GM18870 (cell line): ENCODE results near the gene KDELR1.

Source experiments
- ATAC-seq: cut with Tn5 transposase; IDR thresholded peaks from one replicate; pipeline ENCODE4 v1.9.1; 2021; ENCODE audit warnings: moderate library complexity; ENCODE audit not compliant: unreplicated experiment

KDELR1 gene

DNA sequence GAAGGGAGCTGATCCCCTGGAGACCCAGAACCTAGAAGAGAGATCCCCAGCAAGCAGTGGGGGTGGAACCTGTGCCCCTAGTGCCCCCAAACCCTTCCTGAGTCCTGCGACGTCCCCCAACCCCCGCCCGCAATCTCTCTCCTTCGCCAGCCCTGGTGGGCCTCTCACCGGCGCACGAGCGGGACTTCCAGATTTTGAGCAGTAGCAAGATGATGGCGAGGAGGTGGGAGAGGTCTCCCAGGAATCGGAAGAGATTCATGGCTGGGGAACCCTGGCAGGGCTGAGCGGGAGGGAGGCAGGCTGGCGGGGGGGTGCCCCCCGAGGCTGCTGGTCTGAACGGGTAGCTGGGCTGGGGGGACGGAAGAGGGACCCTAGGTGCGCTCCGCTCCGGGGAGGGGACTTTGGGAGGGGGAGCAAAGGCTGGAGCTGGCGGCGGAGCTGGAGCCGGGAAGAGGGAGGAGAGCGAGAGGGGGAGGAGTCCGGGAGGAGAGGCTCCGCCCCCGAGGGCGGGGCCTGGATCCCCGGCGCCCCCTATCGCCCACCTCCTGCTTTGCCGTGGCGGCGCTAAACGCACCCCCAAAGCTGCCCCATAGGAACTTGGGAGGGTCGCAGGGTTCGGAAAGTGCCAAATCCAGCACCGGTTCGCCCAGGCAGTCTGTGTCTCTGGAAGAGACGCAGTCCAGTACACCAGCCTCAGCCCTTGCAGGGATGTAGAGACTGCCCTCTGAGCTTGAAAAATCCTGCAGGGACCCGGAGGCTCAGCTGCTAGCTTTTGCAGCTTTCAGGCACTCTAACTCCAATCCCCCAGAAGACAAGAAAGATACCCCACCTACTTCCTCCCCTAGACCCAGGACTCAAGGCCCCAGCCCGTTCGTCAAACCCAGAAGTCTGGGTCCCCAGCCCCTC is at the start of gene KDELR1:
Gene KDELR1, minus strand, starts transcription at position 452 of the 906 bp plus-strand sequence. Its CDS starts 193 bp downstream, at position 259.
- no peak for ATAC-seq

DNA sequence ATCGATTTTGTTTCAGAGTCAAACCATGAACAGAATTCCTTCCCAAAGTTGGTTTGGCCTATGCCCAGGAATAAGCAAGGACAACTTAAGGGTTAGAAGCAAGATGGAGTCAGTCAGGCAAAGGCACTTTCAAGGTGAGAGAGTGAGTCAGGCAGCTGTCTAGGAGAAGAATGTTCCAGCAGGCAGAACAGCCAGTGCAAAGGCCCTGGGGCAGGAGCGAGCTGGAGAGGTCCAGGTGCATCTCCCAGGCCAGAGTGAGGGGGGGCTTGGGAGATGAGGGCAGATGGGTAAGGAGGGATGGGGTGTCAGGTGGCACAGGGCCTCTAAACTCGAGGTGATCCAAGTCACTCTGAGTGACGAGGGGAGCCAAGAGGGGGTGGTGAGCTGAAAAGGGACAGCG is 45.2 kb upstream of the KDELR1 start:
- ATAC-seq = no peak

DNA sequence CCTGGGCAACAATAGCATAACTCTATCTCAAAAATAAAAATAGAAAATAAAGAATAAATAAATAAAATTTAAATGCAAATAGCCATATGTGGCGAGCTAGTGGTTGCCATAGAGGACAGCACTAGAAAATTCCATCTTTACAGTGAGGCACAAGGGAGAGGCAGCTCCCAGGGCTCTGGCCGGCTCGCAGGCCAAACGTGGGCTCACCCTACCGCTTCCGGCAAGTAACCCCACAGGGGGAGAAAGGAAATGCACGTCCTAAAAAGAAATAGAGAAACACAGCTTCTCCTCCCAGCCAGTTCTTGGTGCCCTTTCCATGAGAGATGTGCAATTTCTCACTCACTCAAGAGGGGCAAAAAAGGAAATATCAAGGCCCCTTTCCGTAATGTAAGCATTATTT is 42.0 kb upstream of the KDELR1 start:
- no peak for ATAC-seq

DNA sequence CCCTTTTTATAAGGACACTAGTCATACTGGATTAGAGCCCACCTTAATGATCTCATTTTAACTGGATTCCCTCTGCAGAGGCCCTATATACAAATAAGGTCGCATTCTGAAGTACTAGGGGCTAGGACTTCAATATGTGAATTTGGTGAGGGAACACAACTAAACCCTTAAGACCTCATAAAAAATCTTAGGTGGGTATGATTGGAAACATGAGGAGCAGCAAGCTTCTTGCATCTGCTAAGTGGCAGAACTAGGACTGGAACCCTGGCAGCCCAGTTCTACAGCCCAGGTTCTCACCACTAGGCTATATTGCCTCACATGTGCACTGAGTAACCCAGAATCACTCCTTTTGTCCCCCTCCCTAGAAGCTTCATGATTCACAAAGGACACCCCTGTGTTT is 37.3 kb upstream of the KDELR1 start:
- no peak for ATAC-seq

DNA sequence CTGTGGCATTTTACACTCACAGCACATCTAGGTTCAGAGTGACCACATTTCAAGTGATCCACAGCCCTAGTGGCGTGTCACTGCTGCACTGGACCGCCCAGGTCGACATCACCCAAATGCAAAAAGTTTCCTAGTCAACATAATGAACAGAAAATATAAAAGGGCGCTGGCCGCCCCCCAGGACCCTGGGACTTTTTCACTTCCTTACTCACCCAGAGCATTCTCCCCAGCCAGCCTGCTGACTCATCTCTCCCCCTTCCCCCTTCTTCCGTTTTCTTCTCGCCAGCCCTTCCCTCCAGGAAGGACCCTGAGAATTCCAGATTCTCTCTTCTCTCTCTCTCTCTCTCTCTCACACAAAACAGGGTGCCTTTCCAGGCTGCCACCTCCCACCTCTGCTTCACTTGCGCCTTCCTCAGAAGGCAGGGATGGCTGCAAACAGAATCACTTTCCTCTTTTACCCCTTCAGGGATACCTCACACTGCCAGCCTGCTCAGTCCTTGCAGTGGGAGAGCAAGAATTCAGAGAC is 33.4 kb upstream of the KDELR1 start:
- no peak for ATAC-seq

DNA sequence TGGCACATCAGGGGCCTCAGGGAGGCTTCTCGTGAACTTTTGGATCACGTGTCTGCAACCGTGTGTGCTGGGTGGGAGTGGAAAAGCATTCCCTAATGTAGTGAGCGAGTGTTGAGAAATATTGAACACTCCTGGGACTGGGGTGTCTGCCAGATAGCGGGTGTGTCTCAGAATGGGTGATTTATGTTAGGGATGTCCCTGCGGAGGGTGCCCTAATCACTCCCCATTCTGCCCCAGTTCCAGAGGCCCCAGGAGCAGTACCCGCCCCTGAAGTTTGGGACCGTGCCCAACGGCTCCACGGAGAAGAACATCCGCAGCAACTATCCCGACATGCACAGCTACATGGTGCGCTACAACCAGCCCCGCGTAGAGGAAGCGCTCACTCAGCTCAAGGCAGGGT is 30.2 kb upstream of the KDELR1 start:
- no peak for ATAC-seq

DNA sequence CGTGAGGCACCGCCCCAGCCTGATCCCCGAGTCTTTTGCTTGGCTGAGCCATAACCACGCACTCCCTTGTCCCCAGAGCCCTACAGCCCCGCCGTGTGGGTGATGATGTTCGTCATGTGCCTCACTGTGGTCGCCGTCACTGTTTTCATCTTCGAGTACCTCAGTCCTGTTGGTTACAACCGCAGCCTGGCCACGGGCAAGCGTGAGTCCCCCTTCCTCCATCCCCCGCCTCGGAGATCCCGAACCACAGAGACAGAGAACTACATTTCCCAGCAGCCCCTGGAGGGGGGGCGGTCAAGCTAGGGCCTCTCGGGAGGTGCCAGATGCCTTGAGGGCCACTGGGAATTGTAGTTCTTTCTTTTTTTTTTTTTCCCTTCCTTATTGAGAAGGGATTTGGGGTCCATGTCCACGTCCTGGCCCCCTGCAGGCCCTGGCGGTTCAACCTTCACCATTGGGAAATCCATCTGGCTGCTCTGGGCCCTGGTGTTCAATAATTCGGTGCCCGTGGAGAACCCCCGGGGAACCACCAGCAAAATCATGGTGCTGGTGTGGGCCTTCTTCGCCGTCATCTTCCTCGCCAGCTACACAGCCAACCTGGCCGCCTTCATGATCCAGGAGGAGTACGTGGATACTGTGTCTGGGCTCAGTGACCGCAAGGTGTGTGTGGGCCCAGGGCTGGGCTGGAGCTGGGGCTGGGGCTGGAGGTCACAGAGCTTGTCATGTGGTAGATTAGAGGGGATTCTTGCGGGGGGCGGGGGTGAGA is 28.0 kb upstream of the KDELR1 start:
- no peak for ATAC-seq

DNA sequence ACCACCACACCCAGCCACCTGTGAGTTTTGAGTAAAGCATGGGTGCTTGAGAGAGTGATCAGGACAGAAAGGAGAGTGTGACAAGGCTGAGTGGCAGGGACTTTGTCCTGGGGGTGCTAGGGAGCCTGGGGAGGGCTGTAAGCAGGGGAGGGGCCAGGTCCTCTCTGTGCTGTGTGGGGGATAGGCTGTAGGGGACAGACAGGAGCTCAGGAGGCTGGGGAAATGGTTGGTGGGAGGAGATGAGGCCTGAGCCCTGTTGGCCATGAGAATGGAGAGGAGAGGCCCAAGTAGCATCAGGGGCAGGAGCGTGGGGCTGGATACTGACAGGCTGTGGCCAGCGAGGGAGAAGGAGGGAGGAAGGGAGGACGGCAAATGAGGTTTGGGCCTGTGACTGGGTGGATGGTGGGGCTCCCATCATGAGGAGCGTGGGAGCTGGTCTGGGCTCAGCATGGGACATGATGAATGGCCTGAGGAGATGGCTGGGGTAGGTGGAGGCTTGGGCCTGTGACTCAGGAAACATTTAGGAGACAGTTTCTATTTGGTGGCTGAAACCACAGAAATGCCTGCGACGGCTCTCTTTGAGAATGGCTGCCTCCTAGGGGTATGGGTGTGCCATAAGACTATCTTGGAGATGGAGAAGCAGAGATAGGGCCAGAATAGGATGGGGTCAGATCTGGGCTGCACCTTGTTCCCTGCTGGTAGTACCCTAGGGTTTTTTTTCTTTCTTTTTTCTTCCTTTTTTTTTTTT is 27.1 kb upstream of the KDELR1 start:
- ATAC-seq = no peak

DNA sequence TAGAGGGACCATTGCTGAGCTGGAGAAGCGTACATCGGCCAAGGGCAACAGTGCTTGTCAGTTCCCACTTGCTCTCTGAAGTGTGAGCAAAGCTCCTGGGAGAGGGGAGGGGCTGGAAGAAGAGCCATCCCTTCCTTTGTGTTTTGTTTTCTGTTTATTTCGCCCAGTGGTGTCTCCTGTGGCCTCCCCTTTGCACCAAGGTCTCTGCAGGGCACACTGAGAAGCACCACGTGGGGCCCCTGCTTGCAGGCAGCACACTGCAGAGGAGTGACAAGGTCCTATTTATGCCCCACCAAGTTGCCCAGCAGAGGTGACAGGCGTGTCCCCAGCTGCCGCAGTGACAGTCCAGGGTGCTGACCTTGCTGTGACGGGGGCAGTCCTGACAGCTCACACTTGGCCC is 26.1 kb upstream of the KDELR1 start:
- ATAC-seq = no peak

DNA sequence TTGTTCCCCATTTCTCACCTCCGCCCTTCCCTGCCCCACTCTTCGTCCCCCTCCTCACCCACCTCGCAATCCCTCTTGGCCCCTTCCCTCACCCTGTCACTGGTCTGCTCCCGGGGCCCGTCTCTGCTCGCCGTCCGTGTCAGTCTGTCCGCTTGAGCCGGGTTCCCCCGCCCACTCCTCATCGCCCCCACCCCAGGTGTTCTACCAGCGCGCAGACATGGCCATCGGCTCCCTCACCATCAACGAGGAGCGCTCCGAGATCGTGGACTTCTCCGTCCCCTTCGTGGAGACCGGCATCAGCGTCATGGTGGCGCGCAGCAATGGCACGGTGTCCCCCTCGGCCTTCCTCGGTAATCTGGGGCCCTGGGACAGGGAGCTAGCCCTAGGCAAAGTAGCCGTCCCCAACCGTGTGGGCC is 24.5 kb upstream of the KDELR1 start:
- ATAC-seq = no peak

DNA sequence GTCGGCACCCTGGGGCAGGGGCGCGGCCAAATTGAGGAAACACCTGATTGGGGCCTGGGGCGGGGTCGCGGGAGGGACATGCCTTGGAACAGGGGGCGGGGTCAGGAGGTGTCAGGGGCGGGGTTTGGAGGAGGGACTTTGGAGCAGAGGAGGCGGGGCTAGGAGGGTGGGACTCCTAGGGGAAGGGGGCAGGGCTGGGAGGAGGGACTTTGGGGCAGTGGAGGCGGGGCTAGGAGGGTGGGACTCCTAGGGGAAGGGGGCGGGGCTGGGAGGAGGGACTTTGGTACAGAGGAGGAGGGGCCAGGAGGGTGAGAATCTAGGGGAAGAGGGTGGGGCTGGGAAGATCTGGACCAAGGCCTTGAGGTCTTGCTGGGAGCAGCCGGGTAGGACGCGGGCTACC is 24.0 kb upstream of the KDELR1 start:
- no peak for ATAC-seq

DNA sequence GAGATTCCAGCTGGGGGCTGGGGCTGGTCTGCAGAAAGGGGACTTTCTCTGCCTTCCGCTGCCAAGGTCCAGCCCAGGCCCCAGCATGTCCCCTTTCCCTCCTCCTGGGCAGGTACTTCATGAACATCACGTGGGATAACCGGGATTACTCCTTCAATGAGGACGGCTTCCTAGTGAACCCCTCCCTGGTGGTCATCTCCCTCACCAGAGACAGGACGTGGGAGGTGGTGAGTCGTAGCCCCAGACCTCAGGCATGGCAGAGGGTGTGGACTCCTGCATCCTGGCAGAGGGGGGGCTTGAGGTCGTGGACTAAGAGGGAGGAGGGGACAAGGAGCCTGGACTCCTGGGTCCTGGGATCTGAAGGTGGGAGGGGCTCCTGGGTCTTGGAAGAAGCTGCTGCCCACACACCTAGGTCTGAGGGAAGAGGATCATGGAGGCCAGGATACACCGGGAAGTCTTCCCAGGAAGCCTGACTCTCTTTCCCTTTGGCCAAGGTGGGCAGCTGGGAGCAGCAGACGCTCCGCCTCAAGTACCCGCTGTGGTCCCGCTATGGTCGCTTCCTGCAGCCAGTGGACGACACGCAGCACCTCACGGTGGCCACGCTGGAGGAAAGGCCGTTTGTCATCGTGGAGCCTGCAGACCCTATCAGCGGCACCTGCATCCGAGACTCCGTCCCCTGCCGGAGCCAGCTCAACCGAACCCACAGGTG is 22.7 kb upstream of the KDELR1 start:
- ATAC-seq = no peak

DNA sequence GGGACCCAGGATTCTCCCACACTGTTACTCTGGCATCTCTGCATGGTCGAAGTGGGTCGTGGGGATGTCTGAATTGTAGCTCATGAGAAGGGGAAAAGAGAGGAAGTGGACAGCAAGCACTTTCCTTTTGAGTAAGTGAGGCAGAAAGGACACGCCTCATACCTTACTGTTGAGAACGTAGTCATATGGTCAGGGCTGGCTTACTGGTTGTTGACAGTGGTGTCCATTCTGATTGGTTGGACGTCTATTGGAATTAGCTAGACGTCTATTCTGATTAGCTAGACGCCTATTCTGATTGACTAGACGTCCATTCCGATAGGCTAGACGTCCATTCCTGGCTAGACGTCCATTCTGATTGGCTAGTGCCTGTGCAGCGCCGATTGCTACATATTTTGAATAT is 14.5 kb upstream of the KDELR1 start:
- ATAC-seq = no peak

DNA sequence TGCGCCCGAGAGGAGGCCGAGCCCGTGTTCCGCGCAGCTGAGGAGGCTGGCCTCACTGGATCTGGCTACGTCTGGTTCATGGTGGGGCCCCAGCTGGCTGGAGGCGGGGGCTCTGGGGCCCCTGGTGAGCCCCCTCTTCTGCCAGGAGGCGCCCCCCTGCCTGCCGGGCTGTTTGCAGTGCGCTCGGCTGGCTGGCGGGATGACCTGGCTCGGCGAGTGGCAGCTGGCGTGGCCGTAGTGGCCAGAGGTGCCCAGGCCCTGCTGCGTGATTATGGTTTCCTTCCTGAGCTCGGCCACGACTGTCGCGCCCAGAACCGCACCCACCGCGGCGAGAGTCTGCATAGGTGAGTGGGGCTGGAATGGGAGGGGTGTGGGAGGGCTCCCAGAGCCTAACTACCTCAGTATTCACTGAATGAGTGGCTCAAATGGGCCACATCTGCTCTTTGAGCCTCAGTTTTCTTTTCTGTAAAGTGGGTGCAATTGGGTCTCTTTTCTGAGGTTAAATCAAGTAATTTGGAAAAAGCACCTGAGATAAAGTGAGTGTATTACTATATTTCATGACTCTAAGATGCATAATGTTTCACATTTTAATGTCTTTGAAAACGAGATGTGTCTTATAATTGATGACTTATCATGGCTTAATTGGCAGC is 13.8 kb upstream of the KDELR1 start:
- ATAC-seq = no peak

DNA sequence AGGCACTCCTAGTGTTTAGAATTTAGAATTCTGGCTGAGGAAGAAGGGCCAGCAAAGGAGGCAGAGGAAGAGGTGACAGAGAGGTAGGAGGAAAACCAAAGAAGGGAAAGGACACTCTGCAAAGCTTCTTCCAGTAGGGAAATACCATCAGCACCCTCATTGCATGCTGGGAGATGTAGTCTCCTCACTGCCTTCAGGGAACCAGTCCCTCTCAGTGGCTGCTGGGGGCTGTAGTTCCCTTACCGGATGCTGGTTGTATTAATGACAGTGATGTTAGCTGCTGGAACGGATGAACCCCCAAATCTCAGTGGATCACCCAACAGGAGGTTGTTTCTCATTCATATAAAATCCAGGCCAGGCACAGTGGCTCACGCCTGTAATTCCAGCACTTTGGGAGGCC is 12.3 kb upstream of the KDELR1 start:
- ATAC-seq = no peak

DNA sequence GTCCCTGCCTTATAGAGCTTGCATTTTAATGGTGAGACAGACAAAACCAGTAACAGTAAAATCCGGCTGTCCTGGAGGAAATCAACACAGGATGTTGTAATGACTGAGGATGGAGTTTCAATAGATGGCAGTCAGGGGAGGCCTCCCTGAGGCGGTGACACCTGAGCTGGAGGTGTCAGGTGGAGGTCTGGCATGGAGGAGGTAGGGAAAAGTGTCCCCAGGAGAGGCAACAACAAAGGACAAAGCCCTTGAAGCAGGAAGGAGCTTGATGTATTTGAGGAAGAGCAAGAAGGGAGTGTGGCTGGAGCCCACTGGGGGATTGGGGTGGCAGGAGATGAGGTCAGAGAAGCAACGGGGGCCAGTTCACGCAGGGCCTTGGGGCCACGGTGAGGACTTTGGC is 9.9 kb upstream of the KDELR1 start:
- ATAC-seq = no peak

DNA sequence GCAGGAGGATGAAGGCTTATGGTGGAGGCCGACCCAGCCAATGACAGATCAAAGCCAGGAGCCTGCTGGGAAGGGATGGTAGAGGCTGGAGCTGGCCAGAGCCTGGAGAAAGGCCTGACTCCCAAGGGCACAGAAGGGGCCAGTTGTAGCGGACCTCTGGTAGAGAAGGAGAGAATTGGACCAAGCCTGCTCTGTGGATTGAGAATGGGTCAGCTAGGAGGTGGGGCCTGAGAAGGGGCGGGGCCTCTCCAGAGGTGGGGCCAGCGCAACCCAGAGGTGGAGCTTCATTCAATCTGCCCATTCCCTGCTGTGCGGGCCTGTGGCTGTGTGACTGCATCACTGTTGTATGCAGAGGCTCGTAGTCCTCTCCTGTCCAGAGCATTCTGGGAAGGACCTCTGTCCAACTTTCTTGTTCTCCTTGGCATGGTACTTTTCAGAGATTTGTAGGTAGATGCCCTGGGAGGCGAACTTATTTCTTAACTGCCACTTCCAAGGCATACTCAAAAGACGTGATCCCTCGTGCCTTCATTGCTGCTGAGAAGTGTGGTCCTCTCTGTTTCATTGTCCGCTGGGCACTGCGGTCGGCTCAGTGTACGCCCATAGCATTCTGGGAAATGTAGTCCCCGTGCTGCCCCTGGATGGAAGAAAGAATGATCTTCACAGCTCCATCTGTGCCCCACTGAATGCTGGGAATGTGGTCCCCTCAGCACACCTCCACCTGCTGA is 8.8 kb upstream of the KDELR1 start:
- ATAC-seq = no peak

DNA sequence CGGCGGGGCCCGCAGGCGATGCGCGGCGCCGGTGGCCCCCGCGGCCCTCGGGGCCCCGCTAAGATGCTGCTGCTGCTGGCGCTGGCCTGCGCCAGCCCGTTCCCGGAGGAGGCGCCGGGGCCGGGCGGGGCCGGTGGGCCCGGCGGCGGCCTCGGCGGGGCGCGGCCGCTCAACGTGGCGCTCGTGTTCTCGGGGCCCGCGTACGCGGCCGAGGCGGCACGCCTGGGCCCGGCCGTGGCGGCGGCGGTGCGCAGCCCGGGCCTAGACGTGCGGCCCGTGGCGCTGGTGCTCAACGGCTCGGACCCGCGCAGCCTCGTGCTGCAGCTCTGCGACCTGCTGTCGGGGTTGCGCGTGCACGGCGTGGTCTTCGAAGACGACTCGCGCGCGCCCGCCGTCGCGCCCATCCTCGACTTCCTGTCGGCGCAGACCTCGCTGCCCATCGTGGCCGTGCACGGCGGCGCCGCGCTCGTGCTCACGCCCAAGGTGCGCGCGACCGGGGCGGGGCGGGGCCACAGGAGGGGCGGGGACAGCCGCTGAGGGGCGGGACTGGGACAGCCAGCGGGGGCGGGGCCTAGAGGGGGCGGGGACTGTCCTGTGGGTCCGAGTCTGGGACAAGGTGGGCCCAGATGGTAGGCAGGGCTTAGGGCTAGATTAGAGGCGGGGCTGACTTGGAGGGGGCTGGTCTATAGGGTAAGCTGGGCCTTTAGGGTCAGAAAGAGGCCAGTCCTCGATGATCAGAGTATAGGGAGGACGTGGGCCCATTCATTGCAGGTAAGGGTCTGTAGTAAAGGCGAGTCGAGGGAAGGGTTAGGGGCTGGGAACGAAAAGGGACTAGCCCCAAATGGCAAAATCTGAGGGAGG is 7.3 kb upstream of the KDELR1 start:
- ATAC-seq = no peak

DNA sequence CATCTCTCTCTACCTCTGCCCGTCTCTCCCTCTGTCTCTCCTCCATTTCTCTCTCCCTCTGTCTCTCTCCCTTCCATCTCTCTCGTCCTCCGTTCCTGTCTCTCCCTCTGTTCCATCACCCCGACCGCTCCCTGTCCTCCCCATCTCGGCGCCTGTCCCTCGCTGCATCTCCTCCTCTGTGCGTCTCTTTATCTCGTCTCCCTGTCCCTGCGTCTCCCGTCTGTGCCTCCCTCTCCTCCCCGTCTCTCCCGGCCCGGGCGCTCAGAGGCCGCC is 6.7 kb upstream of the KDELR1 start:
- no peak for ATAC-seq
